IgD-negative memory B cell (primary cell): ENCODE data around the gene BMS1. TPM values are rescaled to one million over a fixed set of nuclear protein-coding genes. Genes with fewer than 3 reads are reported as not detected.
A peak's percentile ranks its signal among the peaks of the same experiment; 100 is the strongest.
"Not testable (repeated sequence)": the region's sequence is repeated elsewhere in the genome, so short reads cannot be mapped to it uniquely, and the experiment has no call there.

Experiments used
- H3K27ac Mint-ChIP-seq, 3 donors: one replicate each; pipeline ENCODE4 v1.8.0; 2020 to 2022; ENCODE audit warnings: mild to moderate bottlenecking in 3 of 3, mixed read lengths in 3 of 3, moderate library complexity in 1 of 3
- H3K27me3 Mint-ChIP-seq: one replicate; pipeline ENCODE4 v1.8.0; 2021; ENCODE audit warnings: mixed read lengths
- H3K36me3 Mint-ChIP-seq: one replicate; pipeline ENCODE4 v1.8.0; 2020; ENCODE audit warnings: mild to moderate bottlenecking, mixed read lengths
- H3K4me1 Mint-ChIP-seq, 3 donors: one replicate each; pipeline ENCODE4 v1.8.0; 2020 to 2022; ENCODE audit warnings: mixed read lengths in 3 of 3, mild to moderate bottlenecking in 1 of 3
- H3K4me3 Mint-ChIP-seq, 4 donors: one replicate each; pipeline ENCODE4 v1.8.0; 2020 to 2022; ENCODE audit warnings: mild to moderate bottlenecking in 4 of 4, mixed read lengths in 4 of 4, moderate library complexity in 3 of 4
- H3K9me3 Mint-ChIP-seq, 3 donors: one replicate each; pipeline ENCODE4 v1.8.0; 2020 to 2021; ENCODE audit warnings: mixed read lengths in 3 of 3, mild to moderate bottlenecking in 1 of 3
- polyA plus RNA-seq: library from polyadenylated mRNA; unstranded; fragments of 300-500 nt; fragmentation: Illumina TruSeq; gene quantifications from one replicate; pipeline ENCODE4 v1.2.3, GENCODE V29; 2021

BMS1 gene
- polyA plus RNA-seq, 1 donor from 2014 or later: 12.4 TPM

- H3K4me3 Mint-ChIP-seq, H3K27me3 Mint-ChIP-seq, H3K4me1 Mint-ChIP-seq, H3K27ac Mint-ChIP-seq: not testable (repeated sequence)
- Mint-ChIP-seq H3K9me3 (peaks cover 0 to 10% (median 3%) of the 10 kb centered on the region in 3 donors), H3K36me3 (peaks cover 42% of the 10 kb centered on the region)
Observed at GRCh38 chr10:42817417-42817816, 34.8 kb downstream of the BMS1 start.

- Mint-ChIP-seq H3K27ac (peak overlapping the region in 1 of 3 donors; percentile 35), H3K36me3 (peaks cover 36% of the 10 kb centered on the region), H3K9me3 (peaks cover 0 to 13% (median 4%) of the 10 kb centered on the region in 3 donors)
- H3K4me3 Mint-ChIP-seq, H3K4me1 Mint-ChIP-seq, H3K27me3 Mint-ChIP-seq: not testable (repeated sequence)
Observed at GRCh38 chr10:42826759-42827158, 44.2 kb downstream of the BMS1 start.

- Mint-ChIP-seq H3K4me3 (no peak overlapping the region), H3K27ac (peak overlapping the region in 1 of 3 donors; percentile 35), H3K27me3 (no peaks in the 10 kb centered on the region), H3K36me3 (peaks cover 37% of the 10 kb centered on the region), H3K4me1 (peaks cover 0 to 2% (median 0%) of the 10 kb centered on the region in 3 donors), H3K9me3 (peaks cover 0 to 13% (median 4%) of the 10 kb centered on the region in 3 donors)
Observed at GRCh38 chr10:42827201-42827600, 44.6 kb downstream of the BMS1 start.

- H3K27me3 Mint-ChIP-seq, H3K4me1 Mint-ChIP-seq, H3K9me3 Mint-ChIP-seq, H3K27ac Mint-ChIP-seq, H3K4me3 Mint-ChIP-seq: not testable (repeated sequence)
- H3K36me3 Mint-ChIP-seq: peaks cover 31% of the 10 kb centered on the region
Observed at GRCh38 chr10:42828391-42828790, 45.8 kb downstream of the BMS1 start.

GRCh38 chr10:42830237-42830636 lies 47.6 kb downstream of the BMS1 start:
- Mint-ChIP-seq H3K27me3 (no peaks in the 10 kb centered on the region), H3K36me3 (peaks cover 20% of the 10 kb centered on the region), H3K9me3 (no peaks in the 10 kb centered on the region), H3K27ac (no peak overlapping the region), H3K4me1 (no peaks in the 10 kb centered on the region), H3K4me3 (no peak overlapping the region)

- H3K27ac Mint-ChIP-seq: no peak overlapping the region
- H3K4me3 Mint-ChIP-seq: no peak overlapping the region
- no peaks in the 10 kb centered on the region for H3K9me3 Mint-ChIP-seq
- H3K27me3 Mint-ChIP-seq: peaks cover 19% of the 10 kb centered on the region
- H3K36me3 Mint-ChIP-seq: peaks cover 7% of the 10 kb centered on the region
- H3K4me1 Mint-ChIP-seq: peaks cover 0 to 2% (median 0%) of the 10 kb centered on the region in 3 donors
Observed at GRCh38 chr10:42836096-42836495, 53.5 kb downstream of the BMS1 start.

- H3K4me1 Mint-ChIP-seq: peaks cover 0 to 2% (median 0%) of the 10 kb centered on the region in 3 donors
- peaks cover 1% of the 10 kb centered on the region for H3K36me3 Mint-ChIP-seq
- no peak overlapping the region for H3K27ac Mint-ChIP-seq
- peaks cover 19% of the 10 kb centered on the region for H3K27me3 Mint-ChIP-seq
- no peaks in the 10 kb centered on the region for H3K9me3 Mint-ChIP-seq
- H3K4me3 Mint-ChIP-seq: no peak overlapping the region
Observed at GRCh38 chr10:42836771-42837468, 54.3 kb downstream of the BMS1 start.

GRCh38 chr10:42844810-42845209 lies 62.2 kb downstream of the BMS1 start:
- not testable (repeated sequence) for H3K4me1 Mint-ChIP-seq, H3K4me3 Mint-ChIP-seq, H3K27ac Mint-ChIP-seq, H3K36me3 Mint-ChIP-seq, H3K27me3 Mint-ChIP-seq, H3K9me3 Mint-ChIP-seq

- H3K36me3 Mint-ChIP-seq, H3K4me1 Mint-ChIP-seq, H3K4me3 Mint-ChIP-seq, H3K27ac Mint-ChIP-seq, H3K27me3 Mint-ChIP-seq, H3K9me3 Mint-ChIP-seq: not testable (repeated sequence)
Observed at GRCh38 chr10:42847261-42847660, 64.7 kb downstream of the BMS1 start.

GRCh38 chr10:42850931-42851330 lies 68.3 kb downstream of the BMS1 start:
- H3K4me3 Mint-ChIP-seq: no peak overlapping the region
- H3K9me3 Mint-ChIP-seq: peaks cover 3 to 7% (median 7%) of the 10 kb centered on the region in 3 donors
- H3K27ac Mint-ChIP-seq: no peak overlapping the region
- no peaks in the 10 kb centered on the region for H3K36me3 Mint-ChIP-seq
- H3K27me3 Mint-ChIP-seq: peaks cover 1% of the 10 kb centered on the region
- H3K4me1 Mint-ChIP-seq: no peaks in the 10 kb centered on the region

GRCh38 chr10:42859256-42859655 lies 76.7 kb downstream of the BMS1 start:
- H3K27me3 Mint-ChIP-seq: peaks cover 11% of the 10 kb centered on the region
- H3K4me3 Mint-ChIP-seq: no peak overlapping the region
- H3K27ac Mint-ChIP-seq: no peak overlapping the region
- no peaks in the 10 kb centered on the region for H3K36me3 Mint-ChIP-seq
- H3K4me1 Mint-ChIP-seq: no peaks in the 10 kb centered on the region
- peaks cover 0 to 2% (median 0%) of the 10 kb centered on the region in 3 donors for H3K9me3 Mint-ChIP-seq

GRCh38 chr10:42860016-42860415 lies 77.4 kb downstream of the BMS1 start:
- H3K27ac Mint-ChIP-seq, H3K9me3 Mint-ChIP-seq, H3K4me3 Mint-ChIP-seq, H3K36me3 Mint-ChIP-seq, H3K4me1 Mint-ChIP-seq: not testable (repeated sequence)
- H3K27me3 Mint-ChIP-seq: peaks cover 14% of the 10 kb centered on the region

GRCh38 chr10:42862801-42863200 lies 80.2 kb downstream of the BMS1 start:
- H3K27me3 Mint-ChIP-seq: peaks cover 18% of the 10 kb centered on the region
- not testable (repeated sequence) for H3K27ac Mint-ChIP-seq, H3K4me1 Mint-ChIP-seq, H3K36me3 Mint-ChIP-seq, H3K9me3 Mint-ChIP-seq, H3K4me3 Mint-ChIP-seq

GRCh38 chr10:42864575-42864974 lies 82.0 kb downstream of the BMS1 start:
- H3K27me3 Mint-ChIP-seq: peaks cover 22% of the 10 kb centered on the region
- peaks cover 0 to 5% (median 4%) of the 10 kb centered on the region in 3 donors for H3K4me1 Mint-ChIP-seq

GRCh38 chr10:42865716-42866114 lies 83.1 kb downstream of the BMS1 start:
- peaks cover 21% of the 10 kb centered on the region for H3K27me3 Mint-ChIP-seq
- no peak overlapping the region for H3K27ac Mint-ChIP-seq
- no peak overlapping the region for H3K4me3 Mint-ChIP-seq
- peaks cover 0 to 5% (median 4%) of the 10 kb centered on the region in 3 donors for H3K4me1 Mint-ChIP-seq
- peaks cover 0 to 1% (median 0%) of the 10 kb centered on the region in 3 donors for H3K9me3 Mint-ChIP-seq
- no peaks in the 10 kb centered on the region for H3K36me3 Mint-ChIP-seq

More at GRCh38 chr10:42864575-42864974, 82.0 kb downstream of the BMS1 start:
- Mint-ChIP-seq H3K27ac (no peak overlapping the region), H3K9me3 (peaks cover 0 to 2% (median 0%) of the 10 kb centered on the region in 3 donors), H3K36me3 (no peaks in the 10 kb centered on the region), H3K4me3 (no peak overlapping the region)
